ENCODE measurements around the gene TRIM56.
"Not testable (repeated sequence)": the region's sequence is repeated elsewhere in the genome, so short reads cannot be mapped to it uniquely, and the experiment has no call there.

The TRIM56 gene, protein sequence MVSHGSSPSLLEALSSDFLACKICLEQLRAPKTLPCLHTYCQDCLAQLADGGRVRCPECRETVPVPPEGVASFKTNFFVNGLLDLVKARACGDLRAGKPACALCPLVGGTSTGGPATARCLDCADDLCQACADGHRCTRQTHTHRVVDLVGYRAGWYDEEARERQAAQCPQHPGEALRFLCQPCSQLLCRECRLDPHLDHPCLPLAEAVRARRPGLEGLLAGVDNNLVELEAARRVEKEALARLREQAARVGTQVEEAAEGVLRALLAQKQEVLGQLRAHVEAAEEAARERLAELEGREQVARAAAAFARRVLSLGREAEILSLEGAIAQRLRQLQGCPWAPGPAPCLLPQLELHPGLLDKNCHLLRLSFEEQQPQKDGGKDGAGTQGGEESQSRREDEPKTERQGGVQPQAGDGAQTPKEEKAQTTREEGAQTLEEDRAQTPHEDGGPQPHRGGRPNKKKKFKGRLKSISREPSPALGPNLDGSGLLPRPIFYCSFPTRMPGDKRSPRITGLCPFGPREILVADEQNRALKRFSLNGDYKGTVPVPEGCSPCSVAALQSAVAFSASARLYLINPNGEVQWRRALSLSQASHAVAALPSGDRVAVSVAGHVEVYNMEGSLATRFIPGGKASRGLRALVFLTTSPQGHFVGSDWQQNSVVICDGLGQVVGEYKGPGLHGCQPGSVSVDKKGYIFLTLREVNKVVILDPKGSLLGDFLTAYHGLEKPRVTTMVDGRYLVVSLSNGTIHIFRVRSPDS

DNA sequence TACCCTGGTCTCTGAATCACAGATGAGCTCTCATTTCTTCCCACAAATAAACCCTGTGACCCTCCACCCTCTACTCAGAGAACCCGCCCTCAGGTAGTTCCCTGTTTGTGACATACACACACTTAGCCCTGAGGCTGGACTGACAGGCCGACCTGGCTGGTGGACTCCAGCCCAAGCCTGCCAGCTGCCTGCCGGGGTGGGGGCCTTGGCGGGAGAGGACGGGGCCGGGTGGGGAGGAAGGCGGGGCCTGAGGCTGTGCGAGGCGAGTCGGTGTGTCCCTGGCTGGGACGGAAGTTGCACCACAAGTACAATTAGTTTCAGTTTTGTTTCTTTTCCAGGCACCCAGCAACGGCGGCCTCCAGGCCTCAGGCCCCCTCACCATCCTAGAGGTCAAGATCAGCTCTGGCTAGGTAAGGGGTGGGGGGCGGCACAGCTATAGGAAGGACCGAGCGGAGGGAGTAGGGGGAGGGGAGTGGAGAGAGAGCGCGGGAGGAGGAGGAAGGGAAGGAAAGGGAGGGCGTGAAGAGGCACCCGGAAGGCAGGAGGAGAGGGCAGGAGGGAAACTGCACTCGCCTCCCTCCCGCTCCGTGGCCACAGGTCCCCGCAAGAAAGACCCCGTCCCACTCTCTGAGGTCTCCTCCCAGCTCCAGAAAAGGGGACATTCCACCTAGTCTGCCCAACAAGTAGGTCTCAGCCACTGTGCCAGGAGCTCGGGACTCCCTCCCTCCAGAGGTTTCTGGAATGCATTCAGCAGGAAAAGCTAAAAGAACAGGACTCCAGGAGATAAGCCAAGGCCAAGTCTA lies at the start of gene TRIM56:
Gene TRIM56 (plus strand): TSS at position 320 of the 803 bp plus-strand sequence. CDS start 1,832 bp downstream, outside the sequence.
- DNase-seq = peak; percentile 88

DNA sequence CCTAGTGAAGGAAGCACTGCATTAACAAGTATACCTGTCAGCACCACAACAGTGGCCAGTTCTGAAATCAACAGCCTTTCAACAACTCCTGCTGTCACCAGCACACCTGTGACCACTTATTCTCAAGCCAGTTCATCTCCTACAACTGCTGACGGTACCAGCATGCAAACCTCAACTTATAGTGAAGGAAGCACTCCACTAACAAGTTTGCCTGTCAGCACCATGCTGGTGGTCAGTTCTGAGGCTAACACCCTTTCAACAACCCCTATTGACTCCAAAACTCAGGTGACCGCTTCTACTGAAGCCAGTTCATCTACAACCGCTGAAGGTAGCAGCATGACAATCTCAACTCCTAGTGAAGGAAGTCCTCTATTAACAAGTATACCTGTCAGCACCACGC lies 49.3 kb upstream of the TRIM56 start:
- DNase-seq = no peak

DNA sequence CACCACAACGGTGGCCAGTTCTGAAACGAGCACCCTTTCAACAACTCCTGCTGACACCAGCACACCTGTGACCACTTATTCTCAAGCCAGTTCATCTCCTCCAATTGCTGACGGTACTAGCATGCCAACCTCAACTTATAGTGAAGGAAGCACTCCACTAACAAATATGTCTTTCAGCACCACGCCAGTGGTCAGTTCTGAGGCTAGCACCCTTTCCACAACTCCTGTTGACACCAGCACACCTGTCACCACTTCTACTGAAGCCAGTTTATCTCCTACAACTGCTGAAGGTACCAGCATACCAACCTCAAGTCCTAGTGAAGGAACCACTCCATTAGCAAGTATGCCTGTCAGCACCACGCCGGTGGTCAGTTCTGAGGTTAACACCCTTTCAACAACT lies 44.0 kb upstream of the TRIM56 start:
- not testable (repeated sequence) for DNase-seq

DNA sequence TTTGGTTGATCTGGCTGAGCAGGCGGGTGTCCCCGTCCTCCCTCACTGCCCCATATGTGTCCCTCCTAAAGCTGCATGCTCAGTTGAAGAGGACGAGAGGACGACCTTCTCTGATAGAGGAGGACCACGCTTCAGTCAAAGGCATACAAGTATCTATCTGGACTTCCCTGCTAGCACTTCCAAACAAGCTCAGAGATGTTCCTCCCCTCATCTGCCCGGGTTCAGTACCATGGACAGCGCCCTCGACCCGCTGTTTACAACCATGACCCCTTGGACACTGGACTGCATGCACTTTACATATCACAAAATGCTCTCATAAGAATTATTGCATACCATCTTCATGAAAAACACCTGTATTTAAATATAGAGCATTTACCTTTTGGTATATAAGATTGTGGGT lies 26.9 kb upstream of the TRIM56 start:
- peak; percentile 24 for DNase-seq

DNA sequence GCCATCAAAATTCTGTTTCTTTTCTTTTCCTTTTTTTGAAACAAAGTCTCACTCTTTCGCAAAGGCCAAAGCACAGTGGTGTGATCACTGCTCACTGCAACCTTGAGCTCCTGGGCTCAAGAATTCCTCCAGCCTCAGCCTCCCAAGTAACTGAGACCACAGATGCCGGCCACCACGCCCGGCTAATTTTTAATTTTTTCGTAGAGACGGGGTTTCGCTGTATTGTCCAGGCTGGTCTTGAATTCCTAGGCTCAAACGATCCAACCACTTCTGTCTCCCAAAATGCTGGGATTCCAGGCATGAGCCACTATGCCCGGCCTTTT lies 25.7 kb upstream of the TRIM56 start:
- DNase-seq = no peak

DNA sequence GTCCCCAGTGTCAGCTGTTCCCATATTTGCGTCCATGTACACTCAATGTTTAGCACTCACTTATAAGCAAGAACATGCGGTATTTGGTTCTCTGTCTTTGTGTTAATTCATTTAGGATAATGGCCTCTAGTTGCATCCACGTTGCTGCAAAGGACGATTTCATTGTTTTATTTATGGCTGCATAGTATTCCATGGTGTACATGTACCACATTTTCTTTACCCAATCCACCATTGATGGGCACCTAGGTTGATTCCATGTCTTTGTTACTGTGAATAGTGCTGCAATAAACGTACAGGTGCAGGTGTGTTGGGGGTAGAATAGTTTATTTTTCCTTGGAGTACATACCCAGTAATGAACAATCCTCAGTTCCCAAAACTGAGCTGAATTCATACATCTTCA lies 24.3 kb upstream of the TRIM56 start:
- DNase-seq = no peak

DNA sequence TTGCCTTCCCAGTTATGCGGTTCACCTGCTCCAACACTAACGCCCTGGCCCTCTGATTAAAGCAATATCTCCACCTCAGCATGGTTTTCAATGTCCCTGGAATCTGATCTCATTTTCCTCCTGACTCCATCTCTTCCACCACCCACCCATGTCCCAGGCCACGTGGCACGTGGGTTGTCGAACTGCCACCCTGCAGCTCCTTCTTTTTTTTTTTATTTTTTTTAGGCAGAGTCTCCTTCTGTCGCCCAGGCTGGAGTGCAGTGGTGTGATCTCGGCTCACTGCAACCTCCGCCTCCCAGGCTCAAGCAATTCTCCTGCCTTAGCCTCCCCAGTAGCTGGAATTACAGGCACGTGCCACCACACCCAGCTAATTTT lies 21.1 kb upstream of the TRIM56 start:
- not testable (repeated sequence) for DNase-seq

DNA sequence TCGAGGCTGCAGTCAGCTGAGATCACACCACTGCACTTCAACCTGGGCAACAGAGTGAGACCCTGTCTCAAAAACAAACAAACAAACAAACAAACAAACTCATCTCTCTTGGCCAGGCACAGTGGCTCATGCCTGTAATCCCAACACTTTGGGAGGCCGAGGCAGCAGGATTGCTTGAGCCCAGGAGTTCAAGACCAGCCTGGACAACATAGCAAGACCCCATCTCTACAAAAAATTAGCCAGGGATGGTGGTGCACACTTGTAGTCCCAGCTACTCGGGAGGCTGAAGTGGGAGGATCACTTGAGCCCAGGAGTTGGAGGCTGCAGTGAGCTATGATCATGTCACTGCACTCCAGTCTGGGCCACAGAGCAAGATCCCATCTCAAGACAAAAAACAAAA lies 20.1 kb upstream of the TRIM56 start:
- not testable (repeated sequence) for DNase-seq

DNA sequence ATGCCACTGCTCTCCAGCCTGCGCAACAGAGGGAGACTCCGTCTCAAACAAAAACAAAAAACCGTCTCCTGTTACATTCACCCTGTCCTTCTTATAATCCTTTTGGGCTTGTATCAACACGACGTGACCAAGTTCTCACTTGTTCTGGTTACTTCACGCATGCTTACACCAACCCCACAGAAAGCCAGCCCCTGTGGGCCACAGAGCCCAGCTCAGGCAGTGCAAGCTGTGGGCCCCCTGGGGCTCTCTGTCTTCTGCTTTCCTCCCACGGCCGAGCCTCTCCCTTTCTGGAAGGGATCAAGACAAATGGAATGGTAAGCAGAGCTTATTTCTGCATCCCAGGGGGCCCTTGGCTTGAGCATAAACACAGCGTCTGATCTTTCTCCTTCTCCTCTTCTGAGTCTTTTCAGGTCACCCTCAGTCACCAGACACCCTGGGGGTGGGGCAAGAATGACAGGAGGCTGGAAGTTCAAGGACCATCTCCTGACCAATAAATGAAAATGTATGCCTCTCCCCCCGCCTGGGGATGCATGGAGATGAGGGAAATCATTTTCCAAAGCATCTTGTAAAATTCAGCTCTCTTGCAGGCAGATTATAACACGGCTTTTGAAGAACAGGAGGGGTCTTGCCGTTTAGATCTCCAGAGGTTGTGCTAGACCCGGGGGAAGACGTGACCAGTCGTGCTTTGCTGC lies 19.0 kb upstream of the TRIM56 start:
- DNase-seq = no peak

DNA sequence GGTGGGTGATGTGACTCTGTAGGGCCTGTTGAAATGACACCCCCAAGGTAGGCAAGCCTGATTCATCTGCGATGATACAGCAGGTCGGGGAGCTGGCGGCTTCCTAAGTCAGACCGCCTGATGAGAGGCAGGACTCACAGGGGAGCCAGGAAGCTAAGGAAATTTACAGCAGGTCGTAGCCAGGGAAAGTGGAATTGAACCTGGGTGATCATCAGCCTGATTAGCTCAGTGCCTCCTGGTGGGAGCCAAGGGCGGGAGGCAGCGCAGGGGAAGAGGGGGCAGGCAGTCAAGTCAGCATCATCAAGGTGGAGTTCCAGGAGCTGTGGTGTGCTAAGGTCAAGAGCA lies 18.5 kb upstream of the TRIM56 start:
- DNase-seq = no peak

DNA sequence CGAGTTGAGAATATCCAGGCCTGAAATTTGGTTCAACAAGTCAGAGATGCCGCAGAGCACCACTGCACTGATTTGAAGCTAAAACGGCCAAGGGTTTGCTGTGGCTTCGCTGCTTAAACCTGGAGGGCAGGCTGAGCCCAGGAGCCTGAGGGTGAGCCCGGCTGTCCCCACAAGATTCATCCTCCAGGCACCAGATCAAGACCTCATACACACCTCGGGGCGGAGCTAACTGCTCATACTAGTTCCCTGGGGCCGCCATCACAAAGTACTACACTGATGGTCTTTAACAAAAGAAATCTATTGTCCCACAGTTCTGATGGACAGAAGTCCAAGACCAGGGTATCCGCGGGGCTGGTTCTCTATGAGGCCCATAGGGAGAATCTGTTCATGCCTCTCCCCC lies 16.9 kb upstream of the TRIM56 start:
- DNase-seq = no peak

DNA sequence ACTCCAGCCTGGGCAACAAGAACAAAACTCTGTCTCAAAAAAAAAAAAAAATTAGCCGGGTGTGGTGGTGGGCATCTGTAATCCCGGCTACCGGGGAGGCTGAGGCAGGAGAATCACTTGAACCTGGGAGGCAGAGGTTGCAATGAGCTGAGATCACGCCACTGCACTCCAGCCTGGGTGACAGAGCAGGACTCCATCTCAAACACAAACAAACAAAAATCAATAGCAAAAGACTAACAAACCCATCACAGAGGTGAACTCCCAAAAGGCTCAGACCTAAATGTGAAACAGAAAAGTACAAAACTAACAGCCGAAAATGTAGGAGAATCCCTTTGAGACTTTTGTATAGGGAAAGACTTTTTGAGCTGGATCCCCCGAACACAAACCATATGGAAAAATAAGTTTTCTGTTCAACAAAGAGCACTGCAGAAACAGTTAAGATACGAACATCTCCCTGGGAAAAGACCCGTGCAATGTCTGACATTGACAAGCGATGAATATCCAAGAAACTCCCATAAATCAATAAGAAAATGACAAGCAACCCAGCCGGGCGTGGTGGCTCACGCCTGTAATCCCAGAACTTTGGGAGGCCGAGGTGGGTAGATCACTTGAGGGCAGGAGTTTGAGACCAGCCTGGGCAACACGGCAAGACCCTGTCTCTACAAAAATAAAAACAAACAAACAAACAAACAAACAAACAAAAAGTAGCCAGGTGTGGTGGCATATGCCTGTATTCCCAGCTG lies 13.7 kb upstream of the TRIM56 start:
- not testable (repeated sequence) for DNase-seq

DNA sequence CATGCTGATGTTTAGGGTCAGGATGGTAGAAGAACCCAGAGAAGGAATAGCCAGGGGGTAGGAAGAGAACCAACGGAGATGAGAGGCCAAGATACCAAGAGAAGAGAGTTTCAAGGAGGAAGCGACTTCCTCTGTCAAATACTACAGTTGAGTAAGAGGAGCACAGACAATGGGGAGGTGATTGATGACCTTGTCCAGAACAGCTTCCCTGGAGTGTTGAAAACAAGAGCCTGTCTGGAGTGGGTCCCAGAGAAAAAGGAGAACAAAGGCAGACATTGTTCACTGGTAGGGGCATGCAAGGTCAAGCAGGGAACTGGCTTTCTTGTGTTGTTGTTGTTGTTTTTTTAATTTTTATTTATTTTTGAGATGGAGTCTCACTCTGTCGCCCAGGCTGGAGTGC lies 9.6 kb upstream of the TRIM56 start:
- DNase-seq = no peak

DNA sequence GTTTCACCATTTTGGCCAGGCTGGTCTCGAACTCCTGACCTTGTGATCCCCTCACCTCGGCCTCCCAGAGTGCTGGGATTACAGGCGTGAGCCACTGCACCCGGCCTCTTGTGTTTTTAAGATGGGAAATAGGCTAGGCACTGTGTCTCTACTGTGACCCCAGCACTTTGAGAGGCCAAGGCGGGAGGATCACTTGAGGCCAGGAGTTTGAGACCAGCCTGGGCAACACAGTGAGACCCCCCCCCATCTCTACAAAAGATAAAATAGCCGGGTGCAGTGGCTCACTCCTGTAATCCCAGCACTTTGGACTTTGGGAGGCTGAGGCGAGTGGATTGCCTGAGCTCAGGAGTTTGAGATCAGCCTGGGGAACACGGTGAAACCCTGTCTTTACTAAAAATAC lies 9.1 kb upstream of the TRIM56 start:
- not testable (repeated sequence) for DNase-seq

DNA sequence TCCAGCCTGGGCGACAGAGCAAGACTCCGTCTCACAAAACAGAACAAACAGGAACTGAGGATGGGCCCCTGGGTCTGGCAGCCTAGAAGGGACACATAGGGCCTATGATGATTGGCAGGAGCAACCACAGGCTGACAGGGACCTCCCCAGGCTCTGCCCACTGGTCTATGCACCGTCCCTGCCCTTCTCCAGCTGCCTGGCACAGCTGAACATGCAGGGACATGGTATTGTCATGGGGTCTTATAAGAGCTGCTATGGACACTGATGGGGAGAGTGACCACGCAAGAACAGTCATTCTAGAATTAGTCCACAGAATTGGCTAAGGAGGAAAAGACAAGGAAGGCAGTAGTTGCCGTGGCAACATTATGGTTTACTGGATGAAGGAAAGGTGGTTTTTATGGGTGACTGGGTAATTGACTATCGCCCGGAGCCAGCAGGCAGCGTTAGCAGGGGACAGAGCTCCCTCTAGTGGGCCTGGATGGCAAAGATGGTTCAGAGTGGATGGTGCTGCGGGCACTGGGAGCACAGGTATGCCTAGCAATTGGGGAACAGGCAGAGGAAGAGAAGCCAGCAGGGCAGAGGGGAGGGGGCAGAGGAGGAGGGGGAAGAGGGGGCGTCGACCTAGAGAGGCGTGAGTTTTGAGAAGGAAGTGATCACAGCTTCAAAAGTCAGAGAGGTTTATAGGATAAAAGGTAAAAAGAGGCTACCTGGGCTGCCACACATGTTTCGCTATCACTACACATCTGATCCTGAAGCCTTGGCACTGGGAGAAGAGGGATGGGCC lies 7.8 kb upstream of the TRIM56 start:
- peak; percentile 85 for DNase-seq

DNA sequence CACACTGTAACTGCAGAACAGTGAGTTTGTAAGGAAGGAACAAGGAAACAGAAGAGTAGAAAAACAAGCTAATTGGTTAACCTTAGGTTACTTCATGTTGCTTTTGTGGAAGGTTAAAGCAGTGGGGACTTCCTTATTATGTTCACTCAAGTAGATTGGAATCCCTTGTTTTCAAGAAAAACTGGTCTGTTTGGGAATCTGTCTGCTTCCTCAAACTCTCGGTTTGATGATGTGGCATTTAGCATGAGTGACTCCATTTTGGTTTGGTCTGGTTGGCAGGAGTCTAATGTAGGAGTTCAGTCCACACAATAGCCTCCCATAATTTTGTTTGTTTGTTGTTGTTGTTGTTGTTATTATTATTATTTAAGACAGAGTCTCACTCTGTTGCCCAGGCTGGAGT lies 3.8 kb upstream of the TRIM56 start:
- no peak for DNase-seq

DNA sequence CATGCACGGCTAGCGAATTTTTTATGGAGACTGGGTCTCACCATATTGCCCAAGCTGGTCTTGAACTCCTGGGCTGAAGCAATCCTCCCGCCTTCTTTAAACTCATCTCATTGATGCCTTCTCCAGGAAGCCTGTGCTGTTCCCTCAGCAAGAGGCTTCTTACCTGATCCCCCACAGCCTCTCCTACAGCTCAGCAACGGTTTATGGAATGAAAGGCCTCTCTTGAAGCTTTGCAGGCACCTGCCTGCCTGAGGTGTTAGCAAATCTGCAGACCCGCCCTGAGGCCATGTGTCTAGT lies 468 bp upstream of the TRIM56 start:
- DNase-seq = no peak

DNA sequence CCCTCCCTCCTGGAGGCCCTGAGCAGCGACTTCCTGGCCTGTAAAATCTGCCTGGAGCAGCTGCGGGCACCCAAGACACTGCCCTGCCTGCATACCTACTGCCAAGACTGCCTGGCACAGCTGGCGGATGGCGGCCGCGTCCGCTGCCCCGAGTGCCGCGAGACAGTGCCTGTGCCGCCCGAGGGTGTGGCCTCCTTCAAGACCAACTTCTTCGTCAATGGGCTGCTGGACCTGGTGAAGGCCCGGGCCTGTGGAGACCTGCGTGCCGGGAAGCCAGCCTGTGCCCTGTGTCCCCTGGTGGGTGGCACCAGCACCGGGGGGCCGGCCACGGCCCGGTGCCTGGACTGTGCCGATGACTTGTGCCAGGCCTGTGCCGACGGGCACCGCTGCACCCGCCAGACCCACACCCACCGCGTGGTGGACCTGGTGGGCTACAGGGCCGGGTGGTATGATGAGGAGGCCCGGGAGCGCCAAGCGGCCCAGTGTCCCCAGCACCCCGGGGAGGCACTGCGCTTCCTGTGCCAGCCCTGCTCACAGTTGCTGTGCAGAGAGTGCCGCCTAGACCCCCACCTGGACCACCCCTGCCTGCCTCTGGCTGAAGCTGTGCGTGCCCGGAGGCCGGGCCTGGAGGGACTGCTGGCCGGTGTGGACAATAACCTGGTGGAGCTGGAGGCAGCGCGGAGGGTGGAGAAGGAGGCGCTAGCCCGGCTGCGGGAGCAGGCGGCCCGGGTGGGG lies 2.2 kb downstream of the TRIM56 start:
- no peak for DNase-seq

DNA sequence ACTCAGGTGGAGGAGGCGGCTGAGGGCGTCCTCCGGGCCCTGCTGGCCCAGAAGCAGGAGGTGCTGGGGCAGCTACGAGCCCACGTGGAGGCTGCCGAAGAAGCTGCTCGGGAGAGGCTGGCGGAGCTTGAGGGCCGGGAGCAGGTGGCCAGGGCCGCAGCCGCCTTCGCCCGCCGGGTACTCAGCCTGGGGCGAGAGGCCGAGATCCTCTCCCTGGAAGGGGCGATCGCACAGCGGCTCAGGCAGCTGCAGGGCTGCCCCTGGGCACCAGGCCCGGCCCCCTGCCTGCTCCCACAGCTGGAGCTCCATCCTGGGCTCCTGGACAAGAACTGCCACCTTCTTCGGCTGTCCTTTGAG lies 2.8 kb downstream of the TRIM56 start:
- DNase-seq = no peak

DNA sequence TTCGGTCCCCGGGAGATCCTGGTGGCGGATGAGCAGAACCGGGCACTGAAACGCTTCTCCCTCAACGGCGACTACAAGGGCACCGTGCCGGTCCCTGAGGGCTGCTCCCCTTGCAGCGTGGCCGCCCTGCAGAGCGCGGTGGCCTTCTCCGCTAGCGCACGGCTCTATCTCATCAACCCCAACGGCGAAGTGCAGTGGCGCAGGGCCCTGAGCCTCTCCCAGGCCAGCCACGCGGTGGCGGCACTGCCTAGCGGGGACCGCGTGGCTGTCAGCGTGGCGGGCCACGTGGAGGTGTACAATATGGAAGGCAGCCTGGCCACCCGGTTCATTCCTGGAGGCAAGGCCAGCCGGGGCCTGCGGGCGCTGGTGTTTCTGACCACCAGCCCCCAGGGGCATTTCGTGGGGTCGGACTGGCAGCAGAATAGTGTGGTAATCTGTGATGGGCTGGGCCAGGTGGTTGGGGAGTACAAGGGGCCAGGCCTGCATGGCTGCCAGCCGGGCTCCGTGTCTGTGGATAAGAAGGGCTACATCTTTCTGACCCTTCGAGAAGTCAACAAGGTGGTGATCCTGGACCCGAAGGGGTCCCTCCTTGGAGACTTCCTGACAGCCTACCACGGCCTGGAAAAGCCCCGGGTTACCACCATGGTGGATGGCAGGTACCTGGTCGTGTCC lies 3.7 kb downstream of the TRIM56 start:
- DNase-seq = no peak

DNA sequence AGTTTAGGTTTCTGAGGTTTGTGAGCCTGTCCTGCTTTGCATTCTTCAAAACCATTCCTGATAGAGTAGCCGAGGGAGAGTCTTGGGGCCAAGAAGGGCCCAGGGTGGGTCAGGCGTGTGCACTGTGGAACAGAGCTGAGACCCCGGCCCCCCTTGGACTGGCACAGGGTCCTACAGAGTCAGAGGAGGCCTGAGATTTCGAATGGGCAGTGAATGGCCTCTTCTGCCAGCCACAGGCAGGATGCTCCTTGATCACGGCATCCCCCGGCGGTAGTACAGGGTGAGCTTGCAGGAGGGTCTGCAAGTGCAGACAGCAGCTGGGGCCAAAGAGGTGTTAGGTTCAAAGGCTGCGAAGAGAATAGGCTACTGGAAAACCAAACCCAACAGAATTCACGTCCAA lies 4.6 kb downstream of the TRIM56 start:
- DNase-seq = no peak

All from activated CD4-positive, alpha-beta T cell treated with anti-CD3 and anti-CD28 coated beads, Interleukin-10, Interleukin-2, amounts not matched to agents 100 ng/mL and 50 ng/mL, durations not matched to agents 16 hours and 8 hours (primary cell).